Activated CD4-positive, alpha-beta T cell treated with anti-CD3 and anti-CD28 coated beads for 48 hours (primary cell): ENCODE data around the gene MTHFS.
"Not testable (repeated sequence)": the region's sequence is repeated elsewhere in the genome, so short reads cannot be mapped to it uniquely, and the experiment has no call there.

Source experiments
- DNase-seq: peaks from one replicate; pipeline ENCODE4 v3.0.0-alpha.2; 2020

The MTHFS gene

DNA sequence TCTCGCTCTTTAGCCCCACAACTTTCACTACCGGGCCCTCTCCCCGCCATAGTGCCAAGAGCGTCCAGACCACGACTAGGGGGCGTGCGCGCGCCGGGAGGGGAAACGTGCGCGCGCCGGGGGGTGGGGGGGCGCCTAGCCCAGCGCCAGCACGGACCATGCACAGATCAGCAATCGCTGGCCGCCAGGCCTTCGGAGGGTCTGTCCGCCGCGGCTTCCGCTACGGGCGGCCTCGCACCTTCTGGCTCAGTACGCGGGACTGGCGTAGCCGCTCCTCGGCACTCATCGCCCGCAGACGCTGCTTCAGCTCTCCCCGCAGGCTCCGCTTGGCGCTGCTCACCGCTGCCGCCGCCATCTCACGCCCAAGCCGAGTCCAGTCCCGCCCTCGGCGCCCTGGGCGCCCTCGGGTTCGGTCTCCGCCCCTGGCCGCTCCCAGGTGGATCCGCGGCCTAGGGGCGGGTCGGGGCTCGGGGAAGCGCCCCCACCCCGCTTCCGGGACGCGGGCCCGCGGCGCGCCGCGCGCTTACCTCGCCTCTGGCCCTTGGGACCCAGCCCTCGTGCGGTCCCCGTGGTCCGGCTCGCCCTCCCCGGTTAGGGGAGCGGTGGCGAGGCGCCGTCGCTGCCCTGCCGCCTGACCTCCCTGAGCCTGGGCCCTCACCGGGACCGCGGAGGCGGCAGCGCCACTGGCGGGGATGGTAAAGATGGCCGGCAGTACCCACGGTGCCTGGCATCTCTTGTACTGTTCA is at the start of gene MTHFS:
Gene MTHFS (minus strand): TSS at position 381 of the 746 bp plus-strand sequence. CDS start 26 bp downstream, at position 355.
- DNase-seq, result peak; percentile 78

- no peak for DNase-seq
These were observed 47.8 kb upstream of the MTHFS start for GRCh38 chr15:79944622-79945021.

GRCh38 chr15:79943820-79944219 is 47.0 kb upstream of the MTHFS start:
- no peak for DNase-seq

DNA sequence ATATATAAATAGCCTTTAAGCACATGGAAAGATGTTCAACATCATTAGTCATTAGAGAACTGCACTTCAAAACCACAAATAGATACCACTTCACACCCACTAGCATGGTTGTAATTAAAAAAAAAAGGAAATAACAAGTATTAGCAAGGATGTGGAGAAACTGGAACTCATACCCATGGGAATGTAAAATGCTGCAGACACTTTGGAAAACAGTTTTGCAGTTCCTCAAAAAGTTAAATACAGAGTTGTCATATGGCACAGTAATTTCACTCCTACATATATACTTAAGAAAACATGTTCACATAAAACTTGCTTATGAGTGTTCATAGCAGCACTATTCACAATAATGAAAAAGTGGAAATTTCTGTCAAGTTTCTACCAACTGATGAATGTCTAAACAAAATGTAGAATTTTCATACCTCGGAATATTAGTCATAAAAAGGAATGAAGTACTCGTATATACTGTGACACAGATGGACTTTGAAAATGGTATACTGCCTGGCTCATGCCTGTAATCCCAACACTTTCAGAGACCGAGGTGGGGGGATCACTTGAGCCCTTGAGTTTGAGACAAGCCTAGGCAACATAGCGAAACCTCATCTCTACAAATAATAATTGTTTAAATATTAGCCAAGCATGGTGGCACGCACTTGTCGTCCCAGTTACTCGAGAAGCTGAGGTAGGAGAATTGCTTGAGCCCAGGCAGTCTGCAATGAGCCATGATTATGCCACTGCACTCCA is 46.1 kb upstream of the MTHFS start:
- DNase-seq, result no peak

DNA sequence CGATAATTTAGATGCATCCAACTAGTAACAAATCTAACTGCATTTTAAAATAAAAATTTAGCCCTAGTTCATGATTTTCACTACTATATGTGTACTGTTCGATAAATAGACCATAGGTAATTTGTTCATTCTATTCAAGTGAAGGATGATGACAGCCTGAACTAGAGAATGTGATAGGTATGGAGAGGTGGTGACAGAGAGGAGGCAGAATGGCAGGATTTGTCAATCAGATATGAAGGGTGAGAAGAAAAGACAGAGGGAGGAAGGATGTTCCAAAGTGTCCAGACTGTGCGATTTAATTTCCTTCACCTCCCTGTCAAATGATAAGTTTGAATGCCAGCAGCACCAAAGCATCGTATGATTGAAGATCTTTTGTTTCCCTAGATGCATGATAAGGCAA is 42.6 kb upstream of the MTHFS start:
- no peak for DNase-seq

DNA sequence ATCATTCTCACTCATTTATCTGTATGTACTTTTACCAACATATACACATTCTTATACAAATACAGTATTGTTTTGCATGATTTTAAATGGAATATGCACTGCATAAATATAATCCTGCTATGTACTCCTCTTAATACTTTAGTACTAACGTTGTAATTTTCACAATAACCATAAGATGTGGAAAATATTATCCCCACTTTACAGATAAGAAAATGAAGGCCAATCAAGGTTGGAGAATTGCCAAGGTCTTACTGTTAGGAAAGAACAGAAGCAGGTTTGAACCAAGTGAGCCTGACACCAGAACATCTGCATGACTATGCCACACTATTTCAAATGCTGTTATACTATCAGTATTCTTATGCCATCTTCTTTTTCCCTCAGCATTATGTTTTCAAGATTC is 41.3 kb upstream of the MTHFS start:
- no peak for DNase-seq

GRCh38 chr15:79935556-79936201 is 38.9 kb upstream of the MTHFS start:
- not testable (repeated sequence) for DNase-seq

- no peak for DNase-seq
These were observed 36.4 kb upstream of the MTHFS start for GRCh38 chr15:79933231-79933630.

DNA sequence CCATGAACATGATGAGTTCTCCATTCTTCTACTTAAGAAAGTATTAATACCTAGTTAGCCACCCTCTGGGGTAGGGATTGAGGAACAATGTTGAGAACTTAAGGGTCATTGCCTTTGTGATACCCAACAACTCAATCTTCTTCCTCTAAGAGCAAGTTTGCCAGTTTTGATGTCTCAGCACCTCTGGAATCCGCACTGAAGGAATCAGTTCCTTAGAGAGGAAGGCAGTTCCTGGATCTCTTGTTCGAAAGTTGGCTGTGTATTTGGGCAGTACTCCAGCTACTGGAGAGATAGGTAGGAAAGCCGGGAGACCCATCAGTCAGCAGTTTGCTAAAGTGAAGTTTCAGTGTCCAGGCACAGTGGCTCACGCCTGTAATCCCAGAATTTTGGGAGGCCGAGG is 35.6 kb upstream of the MTHFS start:
- no peak for DNase-seq

DNA sequence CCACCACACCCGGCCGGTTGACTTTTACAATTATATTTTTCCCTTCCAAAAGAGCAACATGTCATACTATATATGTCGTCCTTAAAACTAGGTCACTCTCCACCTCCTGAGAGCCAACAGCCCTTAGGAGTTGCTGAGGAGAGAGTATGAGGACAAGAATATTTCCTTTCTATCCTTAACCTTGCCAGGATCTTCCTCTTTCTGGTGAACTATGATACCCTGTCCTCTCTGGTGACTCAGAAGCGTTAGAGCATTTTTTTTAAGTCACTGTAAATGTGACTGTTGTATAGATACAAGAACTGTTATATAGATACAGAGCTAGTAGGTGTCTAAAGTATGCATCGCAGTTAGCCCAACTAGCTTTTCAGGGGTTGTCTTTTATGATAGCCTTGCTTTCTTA is 33.7 kb upstream of the MTHFS start:
- no peak for DNase-seq

GRCh38 chr15:79929412-79929811 is 32.6 kb upstream of the MTHFS start:
- no peak for DNase-seq

DNA sequence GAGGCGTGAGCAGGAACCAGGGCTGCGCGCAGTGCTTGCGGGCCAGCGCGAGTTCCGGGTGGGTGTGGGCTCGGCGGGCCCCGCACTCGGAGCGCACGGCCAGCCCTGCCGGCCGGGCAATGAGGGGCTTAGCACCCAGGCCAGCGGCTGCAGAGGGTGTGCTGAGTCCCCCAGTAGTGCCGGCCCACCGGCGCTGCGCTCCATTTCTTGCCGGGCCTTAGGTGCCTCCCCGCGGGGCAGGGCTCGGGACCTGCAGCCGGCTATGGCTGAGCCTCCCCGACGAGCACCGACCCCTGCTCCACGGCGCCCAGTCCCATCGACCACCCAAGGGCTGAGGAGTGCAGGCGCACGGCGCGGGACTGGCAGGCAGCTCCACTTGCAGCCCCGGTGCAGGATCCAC is 29.3 kb upstream of the MTHFS start:
- DNase-seq, result not testable (repeated sequence)

- DNase-seq, result no peak
These were observed 27.6 kb upstream of the MTHFS start for GRCh38 chr15:79924379-79924778.

DNA sequence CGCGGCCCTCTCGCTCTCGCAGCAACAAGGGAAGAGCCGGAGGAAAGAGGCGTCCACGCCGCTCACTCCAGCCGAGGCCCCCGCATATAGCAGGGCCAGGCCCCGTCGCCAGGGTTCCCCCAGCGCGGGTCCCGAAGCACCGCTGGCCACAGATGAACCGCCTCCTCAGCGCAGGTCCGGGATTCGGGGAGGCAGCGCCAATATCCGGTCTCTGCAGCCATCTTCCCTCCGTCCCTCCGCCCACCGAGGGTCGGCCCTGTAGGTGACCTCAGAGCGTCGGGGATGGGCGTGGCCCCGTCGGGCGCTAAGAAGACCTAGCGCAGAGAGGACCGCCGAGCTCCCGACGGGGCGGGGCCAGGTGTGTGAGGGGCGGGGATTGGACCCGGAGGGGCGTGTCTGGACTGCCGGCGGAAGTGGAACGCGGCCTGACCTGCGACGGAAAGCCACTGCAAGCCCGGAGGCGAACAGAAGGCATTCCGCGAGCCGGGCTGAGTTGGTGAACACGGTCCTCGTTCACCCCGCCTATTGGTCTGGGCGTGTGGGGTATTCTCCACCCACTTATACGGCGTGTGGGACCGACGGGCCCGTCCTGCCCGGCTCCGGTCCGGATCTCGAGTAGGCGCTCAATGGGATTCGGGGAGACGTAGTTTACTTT is 26.8 kb upstream of the MTHFS start:
- peak; percentile 99 for DNase-seq

GRCh38 chr15:79923079-79923514 is 26.3 kb upstream of the MTHFS start:
- peak; percentile 82 for DNase-seq

GRCh38 chr15:79922512-79923078 is 25.8 kb upstream of the MTHFS start:
- DNase-seq, result no peak

DNA sequence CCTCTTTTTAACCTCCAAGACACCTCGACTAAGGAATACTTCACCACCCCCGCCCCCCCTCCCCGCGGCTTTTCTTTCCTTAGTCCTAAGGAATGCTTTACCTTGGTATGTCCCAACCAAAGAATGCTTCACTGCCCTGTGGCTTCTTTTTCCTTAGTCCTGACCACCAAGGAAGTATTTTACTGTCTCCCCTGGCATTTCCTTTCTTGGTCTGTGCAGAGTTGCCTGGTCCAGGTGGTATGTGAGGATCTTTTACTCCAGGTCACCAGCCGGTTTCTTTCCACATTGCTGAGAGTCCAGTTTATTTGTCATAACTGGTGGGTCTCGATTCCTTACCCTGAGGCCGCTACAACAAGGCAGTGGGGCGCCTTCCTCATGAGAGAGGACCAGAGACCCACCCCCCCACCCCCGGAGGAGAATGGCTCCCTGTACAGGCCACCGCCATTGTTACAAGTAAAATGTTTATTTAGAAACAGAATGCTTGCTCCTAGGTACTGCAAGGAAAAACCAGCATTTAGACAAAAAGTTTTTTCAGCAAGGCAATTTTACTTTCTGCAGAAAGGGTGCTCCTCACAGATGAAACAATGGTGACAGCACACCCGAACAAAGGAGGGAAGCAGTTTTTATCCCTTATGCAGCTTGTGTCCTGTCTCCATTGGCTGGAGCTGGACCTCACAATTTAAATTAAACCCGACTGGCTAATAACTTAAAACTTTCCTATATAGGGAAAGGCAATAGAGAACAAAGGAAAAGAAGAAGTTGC is 23.1 kb upstream of the MTHFS start:
- no peak for DNase-seq

DNA sequence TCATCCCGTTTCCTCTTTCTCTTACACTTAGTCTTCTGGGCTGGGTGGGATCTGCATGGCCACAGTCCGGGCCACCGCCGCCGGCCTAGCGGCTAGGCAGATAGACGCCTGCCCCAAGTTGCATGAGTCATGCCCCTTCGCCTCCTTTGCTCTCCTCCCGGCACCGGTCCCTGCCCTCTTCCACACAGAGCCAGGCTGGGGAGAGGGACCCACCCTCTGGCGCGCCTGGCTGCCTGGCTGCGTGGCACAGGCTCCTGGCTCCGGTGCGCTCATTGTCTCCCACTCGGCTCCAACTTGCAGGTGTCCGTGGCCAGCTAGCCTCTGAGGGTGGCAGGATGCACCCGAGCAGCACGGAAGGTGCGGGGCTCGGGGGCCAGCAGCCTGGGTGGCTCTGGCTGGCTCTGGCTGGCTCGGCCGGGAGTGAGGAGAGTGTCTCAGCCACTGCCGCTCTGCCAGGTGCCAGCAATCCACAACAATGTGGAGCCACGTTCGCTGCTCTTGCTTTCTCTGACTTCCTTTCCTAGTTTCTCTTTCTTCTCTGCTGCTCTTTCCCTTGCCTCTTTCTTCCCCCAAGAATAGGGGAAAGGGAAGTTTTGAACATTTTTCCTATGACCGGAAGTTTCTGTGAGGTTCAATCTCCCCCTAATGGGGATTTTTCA is 22.4 kb upstream of the MTHFS start:
- no peak for DNase-seq

DNA sequence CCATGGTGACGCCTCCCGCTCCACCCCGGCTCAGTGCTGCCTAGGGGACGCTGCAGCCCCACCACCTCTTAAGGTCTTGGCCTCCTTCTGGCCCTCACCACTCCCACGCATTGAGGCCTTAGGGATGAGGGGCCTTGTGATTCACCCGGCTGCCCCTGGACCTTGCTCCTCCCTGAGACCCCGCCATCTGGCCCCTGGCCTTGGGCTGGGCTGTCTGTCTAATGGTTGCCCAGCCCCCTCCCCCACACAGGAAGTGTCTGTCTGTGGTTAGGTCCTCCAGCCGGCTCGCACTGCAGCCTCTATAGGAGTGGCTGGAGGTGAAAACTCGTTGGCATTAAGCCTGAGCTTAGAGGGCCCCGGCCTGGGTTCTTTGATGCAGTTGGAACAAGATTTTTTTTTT is 21.5 kb upstream of the MTHFS start:
- no peak for DNase-seq

GRCh38 chr15:79916502-79917132 is 19.8 kb upstream of the MTHFS start:
- DNase-seq, result no peak
